UCSD-AML1 (cell line): ENCODE measurements around the gene PRKCA.
"Not testable (repeated sequence)": the region's sequence is repeated elsewhere in the genome, so short reads cannot be mapped to it uniquely, and the experiment has no call there.

Experiments
- DNase-seq: peaks from one replicate; lab custom pipeline; 2025; ENCODE audit not compliant: unreplicated experiment; lab: John Stamatoyannopoulos, UW

The PRKCA gene

GRCh38 chr17:66459811-66460270 lies 157.4 kb downstream of the PRKCA start:
- DNase-seq, result peak; percentile 37

GRCh38 chr17:66460558-66460957 lies 158.1 kb downstream of the PRKCA start:
- DNase-seq, result no peak

GRCh38 chr17:66461343-66461995 lies 159.1 kb downstream of the PRKCA start:
- DNase-seq, result no peak

GRCh38 chr17:66462010-66462409 lies 159.6 kb downstream of the PRKCA start:
- no peak for DNase-seq

GRCh38 chr17:66464921-66465320 lies 162.5 kb downstream of the PRKCA start:
- no peak for DNase-seq

- DNase-seq, result no peak
Observed at GRCh38 chr17:66465701-66466100, 163.3 kb downstream of the PRKCA start.

GRCh38 chr17:66466106-66466820 lies 163.8 kb downstream of the PRKCA start:
- DNase-seq, result no peak

- peak; percentile 22 for DNase-seq
Observed at GRCh38 chr17:66466840-66467367, 164.5 kb downstream of the PRKCA start.

GRCh38 chr17:66467766-66468165 lies 165.4 kb downstream of the PRKCA start:
- no peak for DNase-seq

GRCh38 chr17:66468241-66469087 lies 166.1 kb downstream of the PRKCA start:
- DNase-seq, result peak; percentile 77

- DNase-seq, result no peak
Observed at GRCh38 chr17:66469088-66469442, 166.7 kb downstream of the PRKCA start.

GRCh38 chr17:66469461-66469860 lies 167.0 kb downstream of the PRKCA start:
- DNase-seq, result no peak

GRCh38 chr17:66469890-66470289 lies 167.5 kb downstream of the PRKCA start:
- DNase-seq, result no peak

GRCh38 chr17:66472123-66472522 lies 169.7 kb downstream of the PRKCA start:
- DNase-seq, result no peak

- DNase-seq, result no peak
Observed at GRCh38 chr17:66474258-66474657, 171.8 kb downstream of the PRKCA start.

- no peak for DNase-seq
Observed at GRCh38 chr17:66474806-66475497, 172.5 kb downstream of the PRKCA start.

- DNase-seq, result no peak
Observed at GRCh38 chr17:66476014-66476413, 173.6 kb downstream of the PRKCA start.

- DNase-seq, result no peak
Observed at GRCh38 chr17:66477615-66478283, 175.3 kb downstream of the PRKCA start.

GRCh38 chr17:66479230-66479889 lies 176.9 kb downstream of the PRKCA start:
- not testable (repeated sequence) for DNase-seq

- DNase-seq, result no peak
Observed at GRCh38 chr17:66480243-66480642, 177.8 kb downstream of the PRKCA start.
